ENCODE results near the gene PDPK1.
"Not testable (repeated sequence)": the region's sequence is repeated elsewhere in the genome, so short reads cannot be mapped to it uniquely, and the experiment has no call there.

Gene PDPK1

GRCh38 chr16:2587891-2588565, 50.2 kb downstream of the PDPK1 start:
- no peak for DNase-seq (ENCODE audit: low spot score)

GRCh38 chr16:2591476-2592240, 53.8 kb downstream of the PDPK1 start:
- DNase-seq (ENCODE audit: low spot score), result no peak

GRCh38 chr16:2592786-2593185, 55.0 kb downstream of the PDPK1 start:
- no peak for DNase-seq (ENCODE audit: low spot score)

GRCh38 chr16:2595393-2596205, 57.8 kb downstream of the PDPK1 start:
- no peak for DNase-seq (ENCODE audit: low spot score)

GRCh38 chr16:2596747-2597559, 59.1 kb downstream of the PDPK1 start:
- DNase-seq (ENCODE audit: low spot score), result no peak

GRCh38 chr16:2597560-2597902, 59.7 kb downstream of the PDPK1 start:
- no peak for DNase-seq (ENCODE audit: low spot score)

- no peak for DNase-seq (ENCODE audit: low spot score)
Measured at GRCh38 chr16:2598133-2598641, 60.4 kb downstream of the PDPK1 start.

- no peak for DNase-seq (ENCODE audit: low spot score)
Measured at GRCh38 chr16:2598723-2599122, 60.9 kb downstream of the PDPK1 start.

- not testable (repeated sequence) for DNase-seq (ENCODE audit: low spot score)
Measured at GRCh38 chr16:2599165-2599564, 61.3 kb downstream of the PDPK1 start.

GRCh38 chr16:2599785-2600184, 62.0 kb downstream of the PDPK1 start:
- DNase-seq (ENCODE audit: low spot score), result not testable (repeated sequence)

GRCh38 chr16:2601301-2602025, 63.6 kb downstream of the PDPK1 start:
- not testable (repeated sequence) for DNase-seq (ENCODE audit: low spot score)

GRCh38 chr16:2602175-2602574, 64.4 kb downstream of the PDPK1 start:
- DNase-seq (ENCODE audit: low spot score), result not testable (repeated sequence)

GRCh38 chr16:2603165-2604015, 65.6 kb downstream of the PDPK1 start:
- peak; percentile 95 for DNase-seq (ENCODE audit: low spot score)

GRCh38 chr16:2604016-2604369, 66.2 kb downstream of the PDPK1 start:
- DNase-seq (ENCODE audit: low spot score), result not testable (repeated sequence)

GRCh38 chr16:2606820-2607219, 69.0 kb downstream of the PDPK1 start:
- not testable (repeated sequence) for DNase-seq (ENCODE audit: low spot score)

- DNase-seq (ENCODE audit: low spot score), result not testable (repeated sequence)
Measured at GRCh38 chr16:2609345-2609744, 71.5 kb downstream of the PDPK1 start.

GRCh38 chr16:2609827-2610470, 72.1 kb downstream of the PDPK1 start:
- no peak for DNase-seq (ENCODE audit: low spot score)

GRCh38 chr16:2610781-2611498, 73.1 kb downstream of the PDPK1 start:
- no peak for DNase-seq (ENCODE audit: low spot score)

GRCh38 chr16:2611499-2611862, 73.7 kb downstream of the PDPK1 start:
- DNase-seq (ENCODE audit: low spot score), result no peak

Measured in activated CD4-positive, alpha-beta T cell treated with anti-CD3 and anti-CD28 coated beads, Interleukin-2, Interleukin-4, amounts not matched to agents 100 ng/mL and 50 ng/mL, durations not matched to agents 16 hours and 8 hours (primary cell).